Islet of Langerhans (tissue), 1 donor: ENCODE results near the gene RECK.
"Not testable (repeated sequence)": the region's sequence is repeated elsewhere in the genome, so short reads cannot be mapped to it uniquely, and the experiment has no call there.

Source experiments
- FAIRE-seq: peaks from one replicate; lab custom pipeline; 2011; peaks lifted over from hg19 to GRCh38; lab: Jason Lieb, UNC

Gene RECK

GRCh38 chr9:36160126-36160525 is 123.4 kb downstream of the RECK start:
- FAIRE-seq = not testable (repeated sequence)

GRCh38 chr9:36161187-36161586 is 124.5 kb downstream of the RECK start:
- FAIRE-seq = no peak

DNA sequence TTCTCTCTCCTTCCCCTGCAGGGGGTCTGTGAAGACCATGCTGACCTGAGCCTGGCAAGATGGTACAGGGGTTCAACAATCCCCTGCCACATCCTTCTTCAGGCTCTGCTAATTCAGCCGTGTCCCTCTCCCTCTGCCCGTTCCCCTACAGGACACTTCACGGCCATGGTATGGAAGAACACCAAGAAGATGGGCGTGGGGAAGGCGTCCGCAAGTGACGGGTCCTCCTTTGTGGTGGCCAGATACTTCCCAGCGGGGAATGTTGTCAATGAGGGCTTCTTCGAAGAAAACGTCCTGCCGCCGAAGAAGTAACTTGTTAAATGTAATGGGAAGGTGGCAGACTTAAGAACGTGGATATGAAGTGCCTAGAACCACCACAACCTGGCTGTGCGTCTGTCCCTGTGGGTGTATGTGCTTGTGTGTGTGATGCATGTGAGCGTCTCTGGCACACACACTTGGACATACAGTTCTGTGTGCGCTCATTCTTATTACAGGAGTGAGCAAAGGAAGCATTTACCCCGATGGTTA is 125.6 kb downstream of the RECK start:
- no peak for FAIRE-seq

- FAIRE-seq = no peak
Observed at GRCh38 chr9:36163049-36163785, 126.5 kb downstream of the RECK start.

- no peak for FAIRE-seq
Observed at GRCh38 chr9:36163786-36164170, 127.1 kb downstream of the RECK start.

GRCh38 chr9:36164372-36164771 is 127.7 kb downstream of the RECK start:
- FAIRE-seq = no peak

GRCh38 chr9:36164989-36165388 is 128.3 kb downstream of the RECK start:
- FAIRE-seq = no peak

DNA sequence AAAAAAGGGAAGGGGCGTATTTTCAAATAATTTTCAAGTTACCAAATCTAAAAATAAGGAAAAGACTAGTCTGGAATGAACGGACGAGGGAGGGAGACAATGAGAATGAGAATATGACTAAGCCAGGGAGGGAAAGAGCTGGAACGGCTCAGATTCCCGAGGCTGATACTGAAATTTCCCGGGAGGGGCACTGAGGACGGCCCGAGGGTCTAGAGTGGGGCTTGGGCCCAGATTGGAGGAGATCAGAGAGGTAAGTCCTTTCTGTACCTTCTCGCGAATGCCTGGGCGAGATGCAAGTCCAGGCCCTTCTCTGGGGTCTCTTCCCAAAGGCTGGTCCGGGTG is 129.1 kb downstream of the RECK start:
- no peak for FAIRE-seq

DNA sequence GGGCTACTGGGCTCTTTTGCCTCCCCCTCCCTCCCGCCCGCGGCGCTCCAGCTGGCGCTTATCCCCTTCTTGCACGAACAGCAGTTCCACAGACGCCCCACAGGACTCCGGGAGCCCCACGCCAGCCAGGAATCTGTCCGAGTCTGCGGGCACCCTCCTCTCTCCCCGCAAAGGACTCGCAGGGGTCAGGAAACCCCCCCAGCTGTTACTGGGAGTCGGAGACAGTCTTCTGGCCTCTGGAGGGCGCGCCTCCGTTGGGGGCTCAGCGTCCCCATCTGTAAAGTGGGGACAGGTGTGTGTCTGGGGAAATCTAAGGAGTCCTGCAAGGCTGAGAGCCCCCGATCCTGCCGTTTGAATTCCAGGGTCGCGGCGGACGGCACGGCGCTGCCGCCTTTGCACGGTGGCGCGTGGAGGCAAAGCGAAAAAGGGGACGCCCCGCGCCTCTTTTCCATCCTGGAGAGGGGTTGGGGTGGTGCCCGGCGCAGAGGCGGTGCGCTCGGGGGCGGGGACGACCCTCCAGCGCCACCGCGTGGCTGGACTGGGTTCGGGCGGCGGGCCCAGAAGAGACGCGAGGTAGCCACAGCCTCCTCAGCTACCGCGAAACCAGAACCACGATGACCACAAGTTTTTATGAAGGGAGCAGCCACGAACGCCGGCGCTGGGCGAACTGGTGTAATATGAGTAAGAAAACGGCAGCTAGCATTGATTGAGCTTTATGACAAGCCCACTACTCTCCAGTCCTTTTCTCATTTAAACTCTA is 129.6 kb downstream of the RECK start:
- no peak for FAIRE-seq

GRCh38 chr9:36169166-36169565 is 132.5 kb downstream of the RECK start, which contains the start of gene CCIN:
Gene CCIN, plus strand, starts transcription at chr9:36169388. Its CDS starts 115 bp downstream, at chr9:36169503.
- FAIRE-seq = no peak

- FAIRE-seq = no peak
Observed at GRCh38 chr9:36169708-36170107, 133.0 kb downstream of the RECK start.

GRCh38 chr9:36170531-36170930 is 133.8 kb downstream of the RECK start:
- no peak for FAIRE-seq

- no peak for FAIRE-seq
Observed at GRCh38 chr9:36173861-36174260, 137.1 kb downstream of the RECK start.
